Stimulated activated CD4-positive, alpha-beta T cell treated with anti-CD3 and anti-CD28 coated beads, Interleukin-15, amount 100 ng/mL, for 24 hours (primary cell): ENCODE results near the gene CALHM4.
"Not testable (repeated sequence)": the region's sequence is repeated elsewhere in the genome, so short reads cannot be mapped to it uniquely, and the experiment has no call there.

Experiments used
- DNase-seq: peaks from one replicate; pipeline ENCODE4 v3.0.0-alpha.2; 2020

CALHM4 gene

GRCh38 chr6:116579143-116579542 is 25.6 kb downstream of the CALHM4 start:
- no peak for DNase-seq

- no peak for DNase-seq
These were observed 26.6 kb downstream of the CALHM4 start for GRCh38 chr6:116580198-116580597.

GRCh38 chr6:116586276-116586675 is 32.7 kb downstream of the CALHM4 start:
- no peak for DNase-seq

GRCh38 chr6:116586738-116587137 is 33.2 kb downstream of the CALHM4 start:
- DNase-seq, result no peak

GRCh38 chr6:116595247-116595646 is 41.7 kb downstream of the CALHM4 start:
- DNase-seq, result no peak

GRCh38 chr6:116596815-116597214 is 43.3 kb downstream of the CALHM4 start:
- DNase-seq, result no peak

GRCh38 chr6:116603916-116604315 is 50.4 kb downstream of the CALHM4 start:
- DNase-seq, result not testable (repeated sequence)

GRCh38 chr6:116604868-116605267 is 51.3 kb downstream of the CALHM4 start:
- DNase-seq, result not testable (repeated sequence)

- no peak for DNase-seq
These were observed 52.4 kb downstream of the CALHM4 start for GRCh38 chr6:116605935-116606334.
